OCI-LY7 (cell line): ENCODE measurements around the gene CEP131. TPM values are rescaled to one million over a fixed set of nuclear protein-coding genes. Genes with fewer than 3 reads are reported as not detected.

Experiments
- BruUV-seq: library from RNA; stranded (reverse); fragments of 400-500 nt; replicated peaks from 2 replicates; lab custom pipeline; 2021; lab: Mats Ljungman, UMichigan
- CTCF ChIA-PET: fragments of 300-600 bp; sonication (Branson Sonifier 250); formaldehyde crosslinking; loops from one replicate; lab custom pipeline; 2022; ENCODE audit warnings: antibody characterized with exemption; ENCODE audit not compliant: unreplicated experiment; lab: Charles Lee
- POLR2A ChIA-PET: fragments of 300-600 bp; sonication (Branson Sonifier 250); formaldehyde crosslinking; loops from one replicate; lab custom pipeline; 2022; ENCODE audit warnings: antibody characterized with exemption; lab: Charles Lee
- DNase-seq: peaks from one replicate; pipeline ENCODE4 v3.0.0-alpha.2; 2015; ENCODE audit warnings: low spot score
- H2AFZ ChIP-seq: fragments of 200-600 bp; sonication (generic), shearing (Covaris generic); 2 replicates; pipeline ENCODE4 v1.6.1; 2014; ENCODE audit warnings: mild to moderate bottlenecking, antibody characterized with exemption, low read length, moderate library complexity
- H3K27ac ChIP-seq: fragments of 200-600 bp; sonication (generic); 2 replicates; pipeline ENCODE4 v1.5.1; 2014; ENCODE audit warnings: mixed run types, low read depth, mild to moderate bottlenecking, moderate library complexity, low read length, inconsistent platforms; ENCODE audit not compliant: poor library complexity, severe bottlenecking
- H3K36me3 ChIP-seq: fragments of 200-600 bp; sonication (generic); 2 replicates; pipeline ENCODE4 v1.6.1; 2014; ENCODE audit warnings: mild to moderate bottlenecking, antibody characterized with exemption, low read length, moderate library complexity, mixed read lengths; ENCODE audit not compliant: insufficient read depth
- H3K4me1 ChIP-seq: fragments of 200-600 bp; sonication (generic); 2 replicates; pipeline ENCODE4 v1.5.1; 2014; ENCODE audit warnings: mild to moderate bottlenecking, low read length; ENCODE audit not compliant: insufficient read depth, poor library complexity, severe bottlenecking
- H3K4me2 ChIP-seq: fragments of 200-600 bp; sonication (generic); 2 replicates; pipeline ENCODE4 v1.6.1; 2014; ENCODE audit warnings: mild to moderate bottlenecking, low read length
- H3K4me3 ChIP-seq: fragments of 200-600 bp; sonication (generic); 2 replicates; pipeline ENCODE4 v1.5.1; 2014; ENCODE audit warnings: mild to moderate bottlenecking, low read depth, low read length; ENCODE audit not compliant: poor library complexity, severe bottlenecking
- H3K79me2 ChIP-seq: fragments of 200-600 bp; sonication (generic); 2 replicates; pipeline ENCODE4 v1.6.1; 2016; ENCODE audit warnings: low read depth, mild to moderate bottlenecking, low read length, moderate library complexity, mixed read lengths; ENCODE audit not compliant: insufficient read depth
- H3K9me2 ChIP-seq: fragments of 200-600 bp; sonication (generic); 2 replicates; pipeline ENCODE4 v1.6.1; 2016; ENCODE audit warnings: mild to moderate bottlenecking, low read length, mixed read lengths; ENCODE audit not compliant: insufficient read depth
- H3K9me3 ChIP-seq: fragments of 200-600 bp; sonication (generic); 2 replicates; pipeline ENCODE4 v1.6.1; 2014; ENCODE audit warnings: mild to moderate bottlenecking, mixed run types, low read length, mixed read lengths
- H4K20me1 ChIP-seq: fragments of 200-600 bp; sonication (generic); 2 replicates; pipeline ENCODE4 v1.6.1; 2014; ENCODE audit warnings: mild to moderate bottlenecking, antibody characterized with exemption, low read length, moderate library complexity, mixed read lengths; ENCODE audit not compliant: insufficient read depth
- CTCF ChIP-seq: fragments of 200-600 bp; sonication (generic); conservative IDR thresholded peaks from 2 replicates; pipeline ENCODE4 v1.5.1; 2014; ENCODE audit warnings: mild to moderate bottlenecking, antibody characterized with exemption, low read length, moderate library complexity, mixed read lengths
- EZH2phosphoT487 ChIP-seq: fragments of 200-600 bp; sonication (generic); IDR thresholded peaks from 2 replicates; pipeline ENCODE4 v1.6.1; 2018; ENCODE audit warnings: low read depth, borderline replicate concordance, mild to moderate bottlenecking, mixed run types, antibody characterized with exemption, low read length, moderate library complexity, mixed read lengths
- intact Hi-C: fragments of 100-400 bp; cut with micrococcal nuclease; formaldehyde crosslinking; loops from one replicate; pipeline ENCODE4 v1.10.0; 2022; ENCODE audit not compliant: unreplicated experiment
- total RNA-seq, 2 experiments: library from RNA; depleted of rRNA in 1 of 2; stranded (reverse); fragments of >200 nt in 1 of 2; shearing (Covaris generic) in 1 of 2; gene quantifications; 2 replicates each; pipeline ENCODE4 v1.2.3, GENCODE V29; 2014 to 2022

CEP131 gene
- total RNA-seq, 2 experiments from 2014 or later: 32.9 to 38.6 TPM

DNA sequence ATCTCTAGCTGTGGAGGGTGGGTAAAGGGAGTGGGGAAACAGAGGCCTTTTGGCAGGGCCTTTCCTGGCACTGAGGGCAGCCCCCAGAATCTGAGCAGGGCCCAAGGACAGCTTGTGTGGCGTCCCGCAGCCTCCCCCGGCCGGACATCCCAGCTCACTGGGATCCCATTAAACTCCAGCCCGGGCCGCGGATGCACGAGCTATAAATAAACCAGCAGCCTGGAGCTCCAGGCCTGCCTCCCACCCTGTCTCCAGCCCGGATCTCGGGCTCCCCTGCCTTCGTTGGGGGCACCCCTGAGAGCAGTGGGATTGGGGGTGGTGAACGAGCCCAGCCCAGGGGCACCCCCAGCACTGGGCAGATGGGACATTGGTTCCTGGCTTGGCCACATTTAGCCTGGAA is 42.9 kb downstream of the CEP131 start:
- POLR2A ChIA-PET: no interaction called here

GRCh38 chr17:81179220-81179619 is 43.5 kb downstream of the CEP131 start:
- POLR2A ChIA-PET: no interaction called here
- no TSS peak for BruUV-seq
- TF ChIP-seq EZH2phosphoT487: no peak
- TF ChIP-seq CTCF: 0 out of 2 replicates have a peak, but pooled peaks have one; percentile 10
- no peaks in the 10 kb centered on the region for H3K79me2 ChIP-seq
- no peaks in the 10 kb centered on the region for H4K20me1 ChIP-seq
- DNase-seq: peak; percentile 41
- H3K36me3 ChIP-seq: no peaks in the 10 kb centered on the region
- H3K4me1 ChIP-seq: peaks cover 5% of the 10 kb centered on the region
- H3K9me3 ChIP-seq: peaks cover 10% of the 10 kb centered on the region; the same call in 1 of the 2 replicates
- intact Hi-C loops: no loop called here
- CTCF ChIA-PET: no interaction called here
- no peaks in the 10 kb centered on the region for H3K9me2 ChIP-seq
- no peak overlapping the region for H3K4me2 ChIP-seq
- H2AFZ ChIP-seq: no peak overlapping the region
- H3K4me3 ChIP-seq: no peak overlapping the region
- H3K27ac ChIP-seq: no peak overlapping the region

More for the DNA sequence above, 42.9 kb downstream of the CEP131 start:
- CTCF ChIA-PET: no interaction called here
- H3K4me3 ChIP-seq: no peak overlapping the region
- H3K36me3 ChIP-seq: no peaks in the 10 kb centered on the region
- BruUV-seq: no TSS peak
- H3K4me2 ChIP-seq: no peak overlapping the region
- no peak overlapping the region for H2AFZ ChIP-seq
- intact Hi-C loops: no loop called here
- H3K9me2 ChIP-seq: no peaks in the 10 kb centered on the region
- peaks cover 10% of the 10 kb centered on the region; the same call in 1 of the 2 replicates for H3K9me3 ChIP-seq
- DNase-seq: no peak
- no peaks in the 10 kb centered on the region for H4K20me1 ChIP-seq
- H3K79me2 ChIP-seq: no peaks in the 10 kb centered on the region
- H3K4me1 ChIP-seq: peaks cover 5% of the 10 kb centered on the region
- TF ChIP-seq EZH2phosphoT487 (no peak), CTCF (no peak)
- H3K27ac ChIP-seq: no peak overlapping the region

GRCh38 chr17:81178136-81179091 is 44.4 kb downstream of the CEP131 start:
- Histone ChIP-seq H4K20me1 (no peaks in the 10 kb centered on the region), H3K9me2 (no peaks in the 10 kb centered on the region), H3K4me2 (no peak overlapping the region), H2AFZ (no peak overlapping the region), H3K9me3 (peaks cover 10% of the 10 kb centered on the region; the same call in 1 of the 2 replicates), H3K79me2 (no peaks in the 10 kb centered on the region), H3K4me1 (peaks cover 5% of the 10 kb centered on the region), H3K36me3 (no peaks in the 10 kb centered on the region), H3K4me3 (no peak overlapping the region), H3K27ac (no peak overlapping the region)
- POLR2A ChIA-PET: no interaction called here
- CTCF ChIA-PET: no interaction called here
- intact Hi-C loops: no loop called here
- no TSS peak for BruUV-seq
- TF ChIP-seq EZH2phosphoT487: no peak
- TF ChIP-seq CTCF: no peak
- no peak for DNase-seq
